Spleen (tissue), 11 donors: Measurements from ENCODE around the gene RADIL. TPM values are rescaled to one million over a fixed set of nuclear protein-coding genes. Genes with fewer than 3 reads are reported as not detected.
A peak's percentile ranks its signal among the peaks of the same experiment; 100 is the strongest.

ENCODE experiments used
- DNase-seq: peaks from one replicate; pipeline ENCODE4 v3.0.0-alpha.2; 2020
- H3K27ac ChIP-seq, 8 donors: fragments of 200-600 bp; sonication (generic) in 7 of 8; 1 replicate in 4 of 8; 2 replicates in 4 of 8; pipeline versions ENCODE4 v1.5.0 to v1.8.0; 2016 to 2021; ENCODE audit warnings: inconsistent platforms in 4 of 8, mild to moderate bottlenecking in 4 of 8, moderate library complexity in 1 of 8
- H3K27me3 ChIP-seq, 7 donors: fragments of 200-600 bp; sonication (generic) in 6 of 7; replicated peaks in 1 of 7; 1 replicate in 4 of 7; 2 replicates in 3 of 7; pipeline versions ENCODE4 v1.5.0 to v1.8.0; 2016 to 2021; ENCODE audit warnings: inconsistent platforms in 3 of 7, mild to moderate bottlenecking in 1 of 7
- H3K36me3 ChIP-seq, 6 donors: fragments of 200-600 bp; sonication (generic) in 5 of 6; 1 replicate in 4 of 6; 2 replicates in 2 of 6; pipeline versions ENCODE4 v1.5.0 to v1.8.0; 2016 to 2021; ENCODE audit warnings: inconsistent platforms in 2 of 6
- H3K4me1 ChIP-seq, 6 donors: fragments of 200-600 bp; sonication (generic) in 5 of 6; 1 replicate in 3 of 6; 2 replicates in 3 of 6; pipeline versions ENCODE4 v1.5.0 to v1.8.0; 2016 to 2021; ENCODE audit warnings: inconsistent platforms in 3 of 6
- H3K4me3 ChIP-seq, 8 donors: fragments of 200-600 bp; sonication (generic) in 7 of 8; 1 replicate in 4 of 8; 2 replicates in 4 of 8; pipeline versions ENCODE4 v1.5.0 to v1.8.0; 2016 to 2021; ENCODE audit warnings: inconsistent platforms in 4 of 8, mild to moderate bottlenecking in 4 of 8, moderate library complexity in 2 of 8
- H3K9me3 ChIP-seq, 8 donors: fragments of 200-600 bp; sonication (generic) in 7 of 8; 1 replicate in 4 of 8; 2 replicates in 4 of 8; pipeline versions ENCODE4 v1.5.0 to v1.8.0; 2016 to 2021; ENCODE audit warnings: inconsistent platforms in 4 of 8
- CTCF ChIP-seq, 11 experiments: fragments of 200-600 bp in 7 of 11; fragments of 450-650 bp in 4 of 11; sonication (generic) in 4 of 11; IDR thresholded peaks in 8 of 11; conservative IDR thresholded peaks in 3 of 11; 1 replicate in 7 of 11; 2 replicates in 4 of 11; pipeline versions ENCODE4 v1.4.0 to v1.8.0; 2016 to 2021; ENCODE audit warnings: antibody characterized with exemption in 11 of 11, inconsistent platforms in 4 of 11, mild to moderate bottlenecking in 1 of 11
- POLR2A ChIP-seq, 3 donors: fragments of 450-650 bp; IDR thresholded peaks; one replicate each; pipeline ENCODE4 v1.5.1; 2017; ENCODE audit warnings: antibody characterized with exemption in 3 of 3, mild to moderate bottlenecking in 1 of 3
- POLR2AphosphoS5 ChIP-seq, 3 donors: sonication (generic); formaldehyde crosslinking; IDR thresholded peaks; one replicate each; pipeline ENCODE4 v1.5.1; 2017; ENCODE audit warnings: antibody characterized with exemption in 3 of 3
- WGBS, 5 donors: extraction: QIAGEN DNeasy Blood & Tissue Kit in 3 of 5; methylation state at CpG; one replicate each; pipeline versions ENCODE4 v1.1.5 to v1.1.7; 2013 to 2018; 5-methylcytosine and 5-hydroxymethylcytosine counted together
- intact Hi-C: fragments of 100-400 bp; cut with DNase I; formaldehyde crosslinking; loops from one replicate; pipeline ENCODE4 v1.15.0; 2023; ENCODE audit warnings: low total_unique reads
- polyA plus RNA-seq, 3 donors: library from polyadenylated mRNA; stranded (reverse); fragments of 200-250 nt; gene quantifications; one replicate each; pipeline ENCODE4 v1.2.1, GENCODE V29; 2013
- total RNA-seq, 7 donors: library from RNA; depleted of rRNA in 3 of 7; stranded (reverse); fragments of >200 nt in 3 of 7; fragmentation: NEBNext Ultra II Directional in 4 of 7; extraction: Animal tissue kit (Norgen Biotek cat#: 25700) in 4 of 7; gene quantifications; one replicate each; pipeline versions ENCODE4 v1.1.0 to v1.2.1, GENCODE V29; 2016 to 2021
- donor health status: healthy with polysubstance abuse.
- donor health status: DM: no; HTN: no; CAD: no; lungs with moderate emphysema.
- donor health status: DM: no; HTN: no; CAD: no.
- donor health status: Bipolar disorder and iron deficiency.
- donor health status: healthy.
- donor health status: DM: no; HTN: no; CAD: no.
- donor health status: DM: yes; HTN: yes; CAD: no.

Gene RADIL
- total and polyA plus RNA-seq, 10 donors, result 0.24 to 2.8 (median 1.5) TPM

DNA sequence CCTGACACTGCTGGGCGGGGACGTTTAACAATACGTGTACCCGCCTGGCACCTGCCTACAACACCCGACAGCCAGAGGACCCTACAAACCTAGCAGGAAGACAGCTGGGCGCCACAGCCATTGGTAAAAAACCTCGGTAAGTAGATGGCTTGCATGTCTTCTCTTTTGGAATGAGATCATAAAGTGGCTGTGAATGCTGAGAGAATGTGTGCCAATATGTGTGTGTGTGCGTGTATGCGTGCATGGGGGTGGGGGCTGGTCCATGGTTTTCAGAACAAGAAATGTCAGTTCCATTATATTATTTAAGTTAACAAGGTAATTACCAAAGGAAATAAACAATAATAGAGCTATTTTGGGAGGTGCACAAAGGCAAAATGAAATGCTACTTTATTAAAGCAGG lies 60.8 kb downstream of the RADIL start:
- no peak for TF ChIP-seq POLR2A (IDR thresholded peaks at IDR 0.05)
- no peak for TF ChIP-seq POLR2AphosphoS5 (IDR thresholded peaks at IDR 0.05)
- TF ChIP-seq CTCF (IDR thresholded peaks at IDR 0.05 in 8 of 11, conservative IDR thresholded peaks at IDR 0.05 in 3 of 11), result no peak
- Histone ChIP-seq H3K9me3 (no peaks in the 10 kb centered on the region), H3K4me1 (peaks cover 0 to 13% (median 0%) of the 10 kb centered on the region in 6 donors), H3K27me3 (peaks cover 0 to 59% (median 6%) of the 10 kb centered on the region in 7 donors), H3K4me3 (no peak overlapping the region), H3K36me3 (no peaks in the 10 kb centered on the region), H3K27ac (no peak overlapping the region)
- 82 to 89% (median 86%) methylated on average over 9 of the region's 9 CpGs for WGBS, 5 donors
- DNase-seq, result no peak
- intact Hi-C loops, result no loop called here

GRCh38 chr7:4820967-4821471 lies 62.5 kb downstream of the RADIL start:
- H3K9me3 ChIP-seq, result no peaks in the 10 kb centered on the region
- TF ChIP-seq CTCF (IDR thresholded peaks at IDR 0.05 in 8 of 11, conservative IDR thresholded peaks at IDR 0.05 in 3 of 11), result no peak
- TF ChIP-seq POLR2A (IDR thresholded peaks at IDR 0.05), result no peak
- no peaks in the 10 kb centered on the region for H3K36me3 ChIP-seq
- H3K27me3 ChIP-seq, result peaks cover 0 to 75% (median 6%) of the 10 kb centered on the region in 7 donors
- no peak overlapping the region for H3K4me3 ChIP-seq
- 85 to 90% (median 86%) methylated on average over 9 to 20 of the region's 20 CpGs for WGBS, 5 donors
- H3K27ac ChIP-seq, result no peak overlapping the region
- intact Hi-C loops, result no loop called here
- peaks cover 0 to 13% (median 0%) of the 10 kb centered on the region in 6 donors for H3K4me1 ChIP-seq
- DNase-seq, result peak; percentile 69

DNA sequence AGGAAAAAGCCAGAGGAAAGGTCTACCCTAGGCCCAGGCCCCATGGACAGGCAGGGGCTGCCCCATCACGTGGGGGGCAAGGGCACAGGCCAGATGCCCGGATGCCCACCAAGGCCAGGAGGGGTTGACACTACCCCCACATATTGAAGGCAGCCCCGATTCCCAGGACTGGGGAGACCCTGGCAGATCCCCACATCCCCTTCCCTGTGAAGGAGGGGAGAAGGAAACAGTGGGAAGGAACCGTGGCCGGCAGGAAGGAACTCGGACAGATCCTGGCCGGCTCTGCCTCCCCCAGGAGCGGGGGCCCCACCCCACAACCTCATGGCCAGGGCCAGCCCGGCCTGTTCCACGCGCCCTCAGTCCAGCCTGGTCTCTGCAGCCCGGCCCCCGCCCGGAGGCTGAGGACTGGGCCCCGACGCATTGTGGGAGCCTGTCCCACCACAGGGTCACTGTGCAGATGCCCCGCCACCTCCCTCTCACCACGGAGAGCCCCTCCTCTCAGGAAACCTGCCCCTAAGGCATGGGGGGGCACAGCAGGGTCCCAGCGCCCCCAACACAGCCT lies 63.0 kb downstream of the RADIL start:
- TF ChIP-seq CTCF (IDR thresholded peaks at IDR 0.05 in 8 of 11, conservative IDR thresholded peaks at IDR 0.05 in 3 of 11), result no peak
- no peak for TF ChIP-seq POLR2AphosphoS5 (IDR thresholded peaks at IDR 0.05)
- TF ChIP-seq POLR2A (IDR thresholded peaks at IDR 0.05), result no peak

GRCh38 chr7:4819560-4820404 lies 63.7 kb downstream of the RADIL start:
- Histone ChIP-seq H3K9me3 (no peaks in the 10 kb centered on the region), H3K27me3 (peaks cover 0 to 82% (median 14%) of the 10 kb centered on the region in 7 donors), H3K27ac (no peak overlapping the region), H3K4me1 (peaks cover 0 to 13% (median 0%) of the 10 kb centered on the region in 6 donors), H3K36me3 (no peaks in the 10 kb centered on the region), H3K4me3 (no peak overlapping the region)
- intact Hi-C loops, result no loop called here
- 61 to 83% (median 71%) methylated on average over 23 to 39 of the region's 39 CpGs for WGBS, 5 donors
- TF ChIP-seq POLR2AphosphoS5 (IDR thresholded peaks at IDR 0.05) (no peak), CTCF (IDR thresholded peaks at IDR 0.05 in 8 of 11, conservative IDR thresholded peaks at IDR 0.05 in 3 of 11) (no peak), POLR2A (IDR thresholded peaks at IDR 0.05) (no peak)
- DNase-seq, result peak; percentile 68

More for the DNA sequence above, 63.0 kb downstream of the RADIL start:
- Histone ChIP-seq H3K27ac (no peak overlapping the region), H3K4me1 (peaks cover 0 to 13% (median 0%) of the 10 kb centered on the region in 6 donors), H3K4me3 (no peak overlapping the region), H3K27me3 (peaks cover 0 to 81% (median 9%) of the 10 kb centered on the region in 7 donors), H3K36me3 (no peaks in the 10 kb centered on the region), H3K9me3 (no peaks in the 10 kb centered on the region)
- WGBS, 5 donors, result 55 to 83% (median 75%) methylated on average over 11 to 19 of the region's 19 CpGs
- DNase-seq, result peak; percentile 42
- intact Hi-C loops, result no loop called here
